ENCODE results near the gene RNASE13. TPM values are rescaled to one million over a fixed set of nuclear protein-coding genes. Genes with fewer than 3 reads are reported as not detected.

Gene RNASE13
- total RNA-seq, 1 experiment from 2014 or later, result 0.15 TPM

GRCh38 chr14:21071225-21072030, 36.8 kb upstream of the RNASE13 start (continued):
- TF ChIP-seq CTCF (IDR thresholded peaks at IDR 0.05 in 2 of 3, conservative IDR thresholded peaks at IDR 0.05 in 1 of 3; ENCODE audit: borderline replicate concordance in 1 of 3, insufficient read depth in 1 of 3, low read depth in 2 of 3, low read length in 2 of 3) (no peak), CEBPB (IDR thresholded peaks at IDR 0.05; ENCODE audit: low read depth) (no peak), POLR2AphosphoS5 (IDR thresholded peaks at IDR 0.05; ENCODE audit: low read depth, low read length) (no peak), EZH2phosphoT487 (IDR thresholded peaks at IDR 0.05; ENCODE audit: borderline replicate concordance) (no peak), TCF7L2 (IDR thresholded peaks at IDR 0.05; ENCODE audit: borderline replicate concordance, extremely low read depth, insufficient read depth, insufficient read length) (no peak)

- ATAC-seq (peak; percentile 45), DNase-seq (ENCODE audit: low read depth, low spot score) (no peak)
- Histone ChIP-seq H3K9ac (ENCODE audit: low read length) (peak overlapping the region; percentile 60), H3K9me3 (ENCODE audit: control insufficient read depth in 1 of 2, insufficient read depth in 1 of 2, low read depth in 1 of 2, low read length in 2 of 2) (no peaks in the 10 kb centered on the region), H3K79me2 (ENCODE audit: insufficient read depth, low read length) (no peaks in the 10 kb centered on the region), H4K20me1 (ENCODE audit: insufficient read depth) (no peaks in the 10 kb centered on the region), H3K4me1 (ENCODE audit: control insufficient read depth in 1 of 2, insufficient read depth in 2 of 2, low read length in 2 of 2) (peaks cover 7 to 28% of the 10 kb centered on the region in 2 experiments), H3K4me2 (ENCODE audit: low read length) (peak overlapping the region; percentile 97), H3K9me2 (ENCODE audit: insufficient read depth) (no peaks in the 10 kb centered on the region), H3K4me3 (replicated peaks in 1 of 2; ENCODE audit: low read depth in 1 of 2, low read length in 2 of 2) (peak overlapping the region; percentile 61 to 74), H2AFZ (ENCODE audit: low read depth, low read length, poor library complexity, severe bottlenecking) (peak overlapping the region; percentile 32), H3K27ac (ENCODE audit: low read depth, low read length) (peak overlapping the region; percentile 47; the same call in 1 of the 2 replicates), H3K27me3 (ENCODE audit: insufficient read depth, low read length) (0 out of 2 replicates have a peak, but pooled peaks cover 4% of the 10 kb centered on the region), H3K36me3 (ENCODE audit: control insufficient read depth in 1 of 2, insufficient read depth in 2 of 2, low read length in 2 of 2) (no peaks in the 10 kb centered on the region)
- TSS peak; percentile 38 for BruUV-seq (replicated peaks)
- CTCF ChIA-PET, result interaction anchor here (0.9 to 2.4 kb wide), 7 partner anchors 17 to 100 kb away, joined by 3 to 10 read pairs (median 4); no protein-coding TSS in a partner anchor
- intact Hi-C loops (cut with micrococcal nuclease), result no loop called here
- TF ChIP-seq SRF (IDR thresholded peaks at IDR 0.05; ENCODE audit: low read depth), result no peak
- TF ChIP-seq ZFX (IDR thresholded peaks at IDR 0.05), result no peak
- no peak for TF ChIP-seq ATF3 (IDR thresholded peaks at IDR 0.05)
- TF ChIP-seq RAD21 (IDR thresholded peaks at IDR 0.05; ENCODE audit: low read depth), result no peak
- no peak for TF ChIP-seq REST (IDR thresholded peaks at IDR 0.05; ENCODE audit: low read depth)
- TF ChIP-seq FOSL1 (IDR thresholded peaks at IDR 0.05; ENCODE audit: low read depth), result no peak
- POLR2A ChIA-PET, result no interaction called here
- RAD21 ChIA-PET (ENCODE audit: low non-redundant PET in 1 of 2, low total read pairs in 2 of 2, uncharacterized antibody in 2 of 2, unreplicated experiment in 2 of 2), result interaction anchor here (0.7 to 1.8 kb wide), 2 partner anchors 56 to 93 kb away, joined by 6 read pairs; no protein-coding TSS in a partner anchor
Measured at GRCh38 chr14:21070610-21071224, 36.1 kb upstream of the RNASE13 start.
